H9 (cell line): ENCODE data around the gene ACBD7. TPM values are rescaled to one million over a fixed set of nuclear protein-coding genes. Genes with fewer than 3 reads are reported as not detected.

Experiments
- DNase-seq: peaks from one replicate; pipeline ENCODE4 v3.0.0-alpha.2; 2017
- H2AFZ ChIP-seq: one replicate; pipeline ENCODE4 v1.6.1; 2013; ENCODE audit warnings: mild to moderate bottlenecking, low read length, control low read depth, moderate library complexity
- H2AK5ac ChIP-seq: 2 replicates; pipeline ENCODE4 v1.6.1; 2013; ENCODE audit warnings: low read length, control low read depth, mixed read lengths; ENCODE audit not compliant: insufficient read length
- H2BK120ac ChIP-seq: one replicate; pipeline ENCODE4 v1.6.1; 2013; ENCODE audit warnings: low read depth, mild to moderate bottlenecking, low read length, control low read depth, inconsistent platforms; ENCODE audit not compliant: poor library complexity, severe bottlenecking
- H2BK12ac ChIP-seq: 2 replicates; pipeline ENCODE4 v1.6.1; 2013; ENCODE audit warnings: low read length, control low read depth, mixed read lengths, low read depth; ENCODE audit not compliant: insufficient read length
- H2BK15ac ChIP-seq: 2 replicates; pipeline ENCODE4 v1.6.1; 2013; ENCODE audit warnings: low read depth, low read length, control low read depth
- H2BK20ac ChIP-seq: one replicate; pipeline ENCODE4 v1.6.1; 2013; ENCODE audit warnings: low read depth, mild to moderate bottlenecking, low read length, control low read depth, inconsistent platforms; ENCODE audit not compliant: poor library complexity, severe bottlenecking
- H2BK5ac ChIP-seq: 2 replicates; pipeline ENCODE4 v1.6.1; 2013; ENCODE audit warnings: low read length, control low read depth, mixed read lengths; ENCODE audit not compliant: insufficient read length
- H3K14ac ChIP-seq: 2 replicates; pipeline ENCODE4 v1.6.1; 2013; ENCODE audit warnings: low read length, control low read depth; ENCODE audit not compliant: insufficient read depth
- H3K18ac ChIP-seq: 2 replicates; pipeline ENCODE4 v1.6.1; 2013; ENCODE audit warnings: low read depth, mild to moderate bottlenecking, mixed read lengths, low read length, control low read depth; ENCODE audit not compliant: insufficient read length
- H3K23ac ChIP-seq: 2 replicates; pipeline ENCODE4 v1.6.1; 2013; ENCODE audit warnings: low read length, control low read depth, mixed read lengths, low read depth; ENCODE audit not compliant: insufficient read length
- H3K23me2 ChIP-seq: 2 replicates; pipeline ENCODE4 v1.6.1; 2013; ENCODE audit warnings: low read depth, mild to moderate bottlenecking, mixed read lengths, low read length, control low read depth; ENCODE audit not compliant: insufficient read length, poor library complexity, severe bottlenecking
- H3K27ac ChIP-seq: 2 replicates; pipeline ENCODE4 v1.5.1; 2013; ENCODE audit warnings: low read length, control low read depth, mixed read lengths, low read depth; ENCODE audit not compliant: insufficient read length
- H3K27me3 ChIP-seq: 2 replicates; pipeline ENCODE4 v1.6.1; 2013; ENCODE audit warnings: low read length, control low read depth, inconsistent platforms; ENCODE audit not compliant: insufficient read depth
- H3K4ac ChIP-seq: 2 replicates; pipeline ENCODE4 v1.6.1; 2013; ENCODE audit warnings: low read depth, mild to moderate bottlenecking, control low read depth, inconsistent platforms, low read length, moderate library complexity
- H3K4me1 ChIP-seq: 2 replicates; pipeline ENCODE4 v1.6.1; 2013; ENCODE audit warnings: low read length, control low read depth, inconsistent platforms; ENCODE audit not compliant: insufficient read depth
- H3K4me2 ChIP-seq: 2 replicates; pipeline ENCODE4 v1.6.1; 2013; ENCODE audit warnings: low read length, control low read depth, mixed read lengths; ENCODE audit not compliant: insufficient read length, insufficient read depth
- H3K56ac ChIP-seq: 2 replicates; pipeline ENCODE4 v1.6.1; 2013; ENCODE audit warnings: low read depth, mild to moderate bottlenecking, mixed read lengths, low read length, control low read depth; ENCODE audit not compliant: insufficient read length
- H3K79me1 ChIP-seq: 2 replicates; pipeline ENCODE4 v1.6.1; 2013; ENCODE audit warnings: low read depth, mild to moderate bottlenecking, moderate library complexity, low read length, control low read depth, inconsistent platforms; ENCODE audit not compliant: insufficient read depth, poor library complexity, severe bottlenecking
- H3K79me2 ChIP-seq: 2 replicates; pipeline ENCODE4 v1.6.1; 2013; ENCODE audit warnings: low read length, control low read depth, inconsistent platforms; ENCODE audit not compliant: insufficient read depth
- H3K9ac ChIP-seq: 2 replicates; pipeline ENCODE4 v1.6.1; 2013; ENCODE audit warnings: low read length, control low read depth, mixed read lengths; ENCODE audit not compliant: insufficient read length; ENCODE audit errors: extremely low read depth
- H3K9me3 ChIP-seq: one replicate; pipeline ENCODE4 v1.6.1; 2013; ENCODE audit warnings: low read depth, low read length, inconsistent platforms; ENCODE audit not compliant: control insufficient read depth
- H3T11ph ChIP-seq: one replicate; pipeline ENCODE4 v1.6.1; 2013; ENCODE audit warnings: mild to moderate bottlenecking, low read length, control low read depth, inconsistent platforms
- H4K20me1 ChIP-seq: one replicate; pipeline ENCODE4 v1.6.1; 2013; ENCODE audit not compliant: control insufficient read depth, insufficient read length, insufficient read depth
- H4K5ac ChIP-seq: 2 replicates; pipeline ENCODE4 v1.6.1; 2013; ENCODE audit warnings: low read depth, mild to moderate bottlenecking, mixed read lengths, low read length, control low read depth; ENCODE audit not compliant: insufficient read length
- H4K8ac ChIP-seq: replicated peaks from 2 replicates; pipeline ENCODE4 v1.6.1; 2013; ENCODE audit warnings: low read length, control low read depth, mixed read lengths, low read depth; ENCODE audit not compliant: insufficient read length
- H4K91ac ChIP-seq: 2 replicates; pipeline ENCODE4 v1.6.1; 2013; ENCODE audit warnings: low read depth, mild to moderate bottlenecking, moderate library complexity, mixed read lengths, low read length, control low read depth; ENCODE audit not compliant: insufficient read length
- H3K27ac Mint-ChIP-seq, 3 experiments: 2 replicates in 2 of 3; 3 replicates in 1 of 3; pipeline ENCODE4 v1.8.0; 2020 to 2021; ENCODE audit warnings: mixed read lengths in 3 of 3, mild to moderate bottlenecking in 1 of 3, moderate library complexity in 1 of 3
- H3K27me3 Mint-ChIP-seq: 2 replicates; pipeline ENCODE4 v1.8.0; 2021; ENCODE audit warnings: low read depth, mild to moderate bottlenecking, moderate library complexity, mixed read lengths
- H3K36me3 Mint-ChIP-seq, 3 experiments: 2 replicates in 2 of 3; 3 replicates in 1 of 3; pipeline ENCODE4 v1.8.0; 2020 to 2021; ENCODE audit warnings: low read depth in 3 of 3, mixed read lengths in 3 of 3; ENCODE audit not compliant: insufficient read depth in 1 of 3
- H3K4me1 Mint-ChIP-seq, 2 experiments: 2 replicates each; pipeline ENCODE4 v1.8.0; 2020; ENCODE audit warnings: mixed read lengths in 2 of 2
- H3K4me3 Mint-ChIP-seq, 2 experiments: 2 replicates in 1 of 2; 3 replicates in 1 of 2; pipeline ENCODE4 v1.8.0; 2020 to 2021; ENCODE audit warnings: mild to moderate bottlenecking in 2 of 2, mixed read lengths in 2 of 2, moderate library complexity in 1 of 2
- H3K9me3 Mint-ChIP-seq, 2 experiments: 2 replicates in 1 of 2; 3 replicates in 1 of 2; pipeline ENCODE4 v1.8.0; 2020; ENCODE audit warnings: mild to moderate bottlenecking in 2 of 2, mixed read lengths in 2 of 2, moderate library complexity in 1 of 2
- CTCF ChIP-seq: fragments of 200-600 bp; sonication (generic); conservative IDR thresholded peaks from 3 replicates; pipeline ENCODE4 v1.8.0; 2021; ENCODE audit warnings: antibody characterized with exemption, mild to moderate bottlenecking
- WGBS: extraction: QIAGEN DNeasy Blood & Tissue Kit; methylation state at CpG from one replicate; pipeline ENCODE4 v1.1.7; 2013; ENCODE audit warnings: missing lambda C conversion rate, low lambda C conversion rate, mixed read lengths; ENCODE audit not compliant: insufficient read length; ENCODE audit errors: extremely low coverage; 5-methylcytosine and 5-hydroxymethylcytosine counted together
- total RNA-seq: library from RNA; stranded (reverse); gene quantifications from 2 replicates; pipeline ENCODE4 v1.2.1, GENCODE V29; 2021

The ACBD7 gene
- total RNA-seq, 1 experiment from 2014 or later: 25.0 TPM

- no peak overlapping the region for H2BK15ac ChIP-seq
- no peak overlapping the region for H2AK5ac ChIP-seq
- no peaks in the 10 kb centered on the region for H3K9me3 ChIP-seq
- H3K23ac ChIP-seq: no peak overlapping the region
- no peak overlapping the region for H3K9ac ChIP-seq
- DNase-seq: no peak
- H4K5ac ChIP-seq: no peak overlapping the region
- no peak overlapping the region for H3K14ac ChIP-seq
- H3T11ph ChIP-seq: no peak overlapping the region
- no peaks in the 10 kb centered on the region for H3K79me2 ChIP-seq
- H3K4me2 ChIP-seq: no peak overlapping the region
- H3K4ac ChIP-seq: no peak overlapping the region
- H2BK12ac ChIP-seq: no peak overlapping the region
- H3K27me3 ChIP-seq: no peaks in the 10 kb centered on the region
- Mint-ChIP-seq H3K27ac (no peak overlapping the region), H3K9me3 (no peaks in the 10 kb centered on the region), H3K27me3 (no peaks in the 10 kb centered on the region; the same call in 1 of the 2 replicates), H3K36me3 (peaks cover 2 to 33% (median 31%) of the 10 kb centered on the region in 3 experiments; a peak in 5 of 7 replicates), H3K4me1 (peaks cover 4 to 11% of the 10 kb centered on the region in 2 experiments; a peak in 3 of 4 replicates), H3K4me3 (no peak overlapping the region)
- H3K18ac ChIP-seq: no peak overlapping the region
- H3K23me2 ChIP-seq: no peaks in the 10 kb centered on the region
- H2BK5ac ChIP-seq: no peak overlapping the region
- no peak overlapping the region for H2BK120ac ChIP-seq
- H4K20me1 ChIP-seq: no peaks in the 10 kb centered on the region
- no peaks in the 10 kb centered on the region for H3K79me1 ChIP-seq
- no peak overlapping the region for H4K8ac ChIP-seq
- H3K27ac ChIP-seq: no peak overlapping the region
- no CpG with 5 or more reads among the region's 1 CpG for WGBS
- no peaks in the 10 kb centered on the region for H3K4me1 ChIP-seq
- TF ChIP-seq CTCF: no peak
- H2AFZ ChIP-seq: no peak overlapping the region
- H3K56ac ChIP-seq: no peak overlapping the region
- no peak overlapping the region for H4K91ac ChIP-seq
- no peak overlapping the region for H2BK20ac ChIP-seq
Observed at GRCh38 chr10:15137636-15138035, 49.1 kb upstream of the ACBD7 start.
